Activated T-helper 17 cell treated with anti-CD3 and anti-CD28 coated beads, Interleukin-2, amount 50 U/mL, for 72 hours (primary cell): Measurements from ENCODE around the gene GBX2. TPM values are rescaled to one million over a fixed set of nuclear protein-coding genes. Genes with fewer than 3 reads are reported as not detected.
A peak's percentile ranks its signal among the peaks of the same experiment; 100 is the strongest.

Source experiments
- ATAC-seq: fragments of 150-1000 bp; cut with Tn5 transposase; replicated peaks from 2 replicates; pipeline ENCODE4 v1.10.0; 2021; ENCODE audit warnings: mild to moderate bottlenecking, moderate library complexity
- H3K27ac Mint-ChIP-seq: one replicate; pipeline ENCODE4 v1.8.0; 2022; ENCODE audit warnings: mixed read lengths
- H3K27me3 Mint-ChIP-seq: one replicate; pipeline ENCODE4 v1.8.0; 2022; ENCODE audit warnings: mixed read lengths
- H3K36me3 Mint-ChIP-seq: one replicate; pipeline ENCODE4 v1.8.0; 2022; ENCODE audit warnings: low read depth, mild to moderate bottlenecking, mixed read lengths
- H3K4me1 Mint-ChIP-seq: one replicate; pipeline ENCODE4 v1.8.0; 2022; ENCODE audit warnings: mixed read lengths
- H3K4me3 Mint-ChIP-seq: one replicate; pipeline ENCODE4 v1.8.0; 2022; ENCODE audit warnings: mild to moderate bottlenecking, mixed read lengths
- H3K9me3 Mint-ChIP-seq: one replicate; pipeline ENCODE4 v1.8.0; 2022; ENCODE audit warnings: mixed read lengths
- total RNA-seq, 2 donors: library from RNA; stranded (reverse); gene quantifications; one replicate each; pipeline ENCODE4 v1.2.3, GENCODE V29; 2022

The GBX2 gene
- total RNA-seq, 2 donors from 2014 or later, result not detected

- Mint-ChIP-seq H3K27ac (no peak overlapping the region), H3K36me3 (no peaks in the 10 kb centered on the region), H3K4me3 (peak overlapping the region; percentile 51), H3K9me3 (no peaks in the 10 kb centered on the region), H3K27me3 (peaks cover 55% of the 10 kb centered on the region), H3K4me1 (no peaks in the 10 kb centered on the region)
- no peak for ATAC-seq
Measured at GRCh38 chr2:236166796-236167296, 1.3 kb downstream of the GBX2 start.

- ATAC-seq, result no peak
- Mint-ChIP-seq H3K27ac (no peak overlapping the region), H3K36me3 (no peaks in the 10 kb centered on the region), H3K27me3 (peaks cover 57% of the 10 kb centered on the region), H3K4me3 (peak overlapping the region; percentile 51), H3K9me3 (no peaks in the 10 kb centered on the region), H3K4me1 (no peaks in the 10 kb centered on the region)
Measured at GRCh38 chr2:236165842-236166795, 2.1 kb downstream of the GBX2 start.

- Mint-ChIP-seq H3K27ac (no peak overlapping the region), H3K9me3 (no peaks in the 10 kb centered on the region), H3K4me3 (peak overlapping the region; percentile 33), H3K36me3 (no peaks in the 10 kb centered on the region), H3K27me3 (peaks cover 49% of the 10 kb centered on the region), H3K4me1 (no peaks in the 10 kb centered on the region)
- ATAC-seq, result no peak
Measured at GRCh38 chr2:236164925-236165841, 3.0 kb downstream of the GBX2 start.

GRCh38 chr2:236164201-236164924 lies 3.8 kb downstream of the GBX2 start:
- H3K36me3 Mint-ChIP-seq, result no peaks in the 10 kb centered on the region
- H3K9me3 Mint-ChIP-seq, result no peaks in the 10 kb centered on the region
- peak overlapping the region; percentile 33 for H3K4me3 Mint-ChIP-seq
- H3K27ac Mint-ChIP-seq, result no peak overlapping the region
- peaks cover 41% of the 10 kb centered on the region for H3K27me3 Mint-ChIP-seq
- no peaks in the 10 kb centered on the region for H3K4me1 Mint-ChIP-seq
- no peak for ATAC-seq

GRCh38 chr2:236163471-236164200 lies 4.5 kb downstream of the GBX2 start:
- no peaks in the 10 kb centered on the region for H3K9me3 Mint-ChIP-seq
- no peaks in the 10 kb centered on the region for H3K36me3 Mint-ChIP-seq
- H3K4me1 Mint-ChIP-seq, result no peaks in the 10 kb centered on the region
- no peak overlapping the region for H3K27ac Mint-ChIP-seq
- peaks cover 39% of the 10 kb centered on the region for H3K27me3 Mint-ChIP-seq
- no peak for ATAC-seq
- H3K4me3 Mint-ChIP-seq, result no peak overlapping the region

- Mint-ChIP-seq H3K4me3 (no peak overlapping the region), H3K4me1 (no peaks in the 10 kb centered on the region), H3K27me3 (peaks cover 44% of the 10 kb centered on the region), H3K9me3 (no peaks in the 10 kb centered on the region), H3K27ac (no peak overlapping the region), H3K36me3 (no peaks in the 10 kb centered on the region)
- no peak for ATAC-seq
Measured at GRCh38 chr2:236162882-236163470, 5.2 kb downstream of the GBX2 start.

- no peak overlapping the region for H3K27ac Mint-ChIP-seq
- no peak for ATAC-seq
- H3K4me1 Mint-ChIP-seq, result no peaks in the 10 kb centered on the region
- H3K9me3 Mint-ChIP-seq, result no peaks in the 10 kb centered on the region
- peaks cover 52% of the 10 kb centered on the region for H3K27me3 Mint-ChIP-seq
- H3K4me3 Mint-ChIP-seq, result no peak overlapping the region
- H3K36me3 Mint-ChIP-seq, result no peaks in the 10 kb centered on the region
Measured at GRCh38 chr2:236162031-236162845, 5.9 kb downstream of the GBX2 start.

- no peaks in the 10 kb centered on the region for H3K36me3 Mint-ChIP-seq
Measured at GRCh38 chr2:236161531-236161930, 6.7 kb downstream of the GBX2 start.

GRCh38 chr2:236161082-236161462 lies 7.1 kb downstream of the GBX2 start:
- H3K36me3 Mint-ChIP-seq, result no peaks in the 10 kb centered on the region
- no peak overlapping the region for H3K4me3 Mint-ChIP-seq
- ATAC-seq, result no peak
- no peaks in the 10 kb centered on the region for H3K9me3 Mint-ChIP-seq
- H3K27ac Mint-ChIP-seq, result no peak overlapping the region
- H3K4me1 Mint-ChIP-seq, result no peaks in the 10 kb centered on the region
- H3K27me3 Mint-ChIP-seq, result peaks cover 43% of the 10 kb centered on the region

More at GRCh38 chr2:236161531-236161930, 6.7 kb downstream of the GBX2 start:
- Mint-ChIP-seq H3K4me3 (no peak overlapping the region), H3K4me1 (no peaks in the 10 kb centered on the region), H3K27ac (no peak overlapping the region), H3K27me3 (peaks cover 48% of the 10 kb centered on the region), H3K9me3 (no peaks in the 10 kb centered on the region)
- no peak for ATAC-seq

GRCh38 chr2:236160366-236161081 lies 7.7 kb downstream of the GBX2 start:
- ATAC-seq, result no peak
- Mint-ChIP-seq H3K27ac (no peak overlapping the region), H3K4me1 (no peaks in the 10 kb centered on the region), H3K27me3 (peaks cover 39% of the 10 kb centered on the region), H3K9me3 (no peaks in the 10 kb centered on the region), H3K4me3 (no peak overlapping the region), H3K36me3 (no peaks in the 10 kb centered on the region)

GRCh38 chr2:236159778-236160170 lies 8.4 kb downstream of the GBX2 start:
- no peak overlapping the region for H3K4me3 Mint-ChIP-seq
- no peaks in the 10 kb centered on the region for H3K9me3 Mint-ChIP-seq
- H3K36me3 Mint-ChIP-seq, result no peaks in the 10 kb centered on the region
- no peak for ATAC-seq
- H3K4me1 Mint-ChIP-seq, result no peaks in the 10 kb centered on the region
- H3K27me3 Mint-ChIP-seq, result peaks cover 32% of the 10 kb centered on the region
- H3K27ac Mint-ChIP-seq, result no peak overlapping the region
